B cell (primary cell): ENCODE measurements around the gene TET3. TPM values are rescaled to one million over a fixed set of nuclear protein-coding genes. Genes with fewer than 3 reads are reported as not detected.

ENCODE experiments used
- ATAC-seq: fragments of 200-7000 bp; cut with Tn5 transposase; one replicate; pipeline ENCODE4 v1.10.0; 2021; ENCODE audit warnings: low read depth, mild to moderate bottlenecking, moderate number of reproducible peaks, moderate library complexity
- CTCF ChIA-PET: fragments of 350-600 bp; sonication (Branson Sonifier 250); formaldehyde crosslinking; loops from one replicate; lab custom pipeline; 2021; ENCODE audit warnings: antibody characterized with exemption, inconsistent platforms; lab: Charles Lee
- POLR2A ChIA-PET: fragments of 350-600 bp; sonication (Branson Sonifier 250); formaldehyde crosslinking; loops from one replicate; lab custom pipeline; 2021; ENCODE audit warnings: antibody characterized with exemption; lab: Charles Lee
- DNase-seq: peaks from one replicate; pipeline ENCODE4 v3.0.0; 2013
- H2AFZ ChIP-seq: 2 replicates; pipeline ENCODE4 v1.6.1; 2012; ENCODE audit warnings: mild to moderate bottlenecking, low read depth, low read length; ENCODE audit not compliant: insufficient read depth, poor library complexity, severe bottlenecking
- H3K27ac ChIP-seq, 2 donors: 1 replicate in 1 of 2; 2 replicates in 1 of 2; pipeline ENCODE4 v1.5.1; 2012 to 2013; ENCODE audit warnings: low read length in 2 of 2, mild to moderate bottlenecking in 2 of 2, moderate library complexity in 1 of 2
- H3K27me3 ChIP-seq, 4 experiments: fragments of 200-600 bp in 1 of 4; sonication (generic) in 1 of 4; replicated peaks in 1 of 4; 1 replicate in 2 of 4; 2 replicates in 2 of 4; pipeline versions ENCODE4 v1.6.1 to v1.7.0; 2013 to 2016; ENCODE audit warnings: low read length in 3 of 4, mild to moderate bottlenecking in 2 of 4, mixed read lengths in 1 of 4, moderate library complexity in 1 of 4; ENCODE audit not compliant: insufficient read depth in 4 of 4, control insufficient read depth in 3 of 4; ENCODE audit errors: control extremely low read depth in 1 of 4
- H3K36me3 ChIP-seq, 2 experiments: replicated peaks in 1 of 2; 1 replicate in 1 of 2; 2 replicates in 1 of 2; pipeline versions ENCODE4 v1.6.1 to v1.7.1; 2013; ENCODE audit warnings: low read length in 1 of 2; ENCODE audit not compliant: insufficient read depth in 2 of 2, control insufficient read depth in 1 of 2; ENCODE audit errors: control extremely low read depth in 1 of 2, extremely low read depth in 1 of 2
- H3K4me1 ChIP-seq, 2 donors: fragments of 200-600 bp in 1 of 2; sonication (generic) in 1 of 2; 1 replicate in 1 of 2; 2 replicates in 1 of 2; pipeline versions ENCODE4 v1.5.1 to v1.6.1; 2013 to 2017; ENCODE audit warnings: low read length in 2 of 2; ENCODE audit not compliant: control insufficient read depth in 2 of 2, insufficient read depth in 2 of 2
- H3K4me2 ChIP-seq: replicated peaks from 2 replicates; pipeline ENCODE3; 2012; ENCODE audit warnings: mild to moderate bottlenecking, low read depth, low read length; ENCODE audit not compliant: poor library complexity, severe bottlenecking
- H3K4me3 ChIP-seq, 5 experiments: fragments of 200-600 bp in 1 of 5; sonication (generic) in 1 of 5; 1 replicate in 3 of 5; 2 replicates in 2 of 5; pipeline versions ENCODE4 v1.5.1 to v1.7.0; 2011 to 2016; ENCODE audit warnings: low read length in 4 of 5, mild to moderate bottlenecking in 4 of 5, low read depth in 2 of 5, control low read depth in 1 of 5, moderate library complexity in 1 of 5; ENCODE audit not compliant: insufficient read depth in 1 of 5; ENCODE audit errors: control extremely low read depth in 1 of 5, extremely low read depth in 1 of 5
- H3K79me2 ChIP-seq: fragments of 200-600 bp; sonication (generic); one replicate; pipeline ENCODE4 v1.6.0; 2016; ENCODE audit warnings: low read length; ENCODE audit not compliant: control insufficient read depth, insufficient read depth
- H3K9ac ChIP-seq: fragments of 200-600 bp; sonication (generic); 2 replicates; pipeline ENCODE4 v1.6.1; 2017; ENCODE audit warnings: mild to moderate bottlenecking, low read length, moderate library complexity
- H3K9me3 ChIP-seq, 3 donors: one replicate each; pipeline versions ENCODE4 v1.6.1 to v1.7.1; 2013; ENCODE audit warnings: low read length in 2 of 3; ENCODE audit not compliant: control insufficient read depth in 2 of 3, insufficient read depth in 1 of 3; ENCODE audit errors: control extremely low read depth in 1 of 3
- H4K20me1 ChIP-seq: 2 replicates; pipeline ENCODE4 v1.6.0; 2012; ENCODE audit warnings: mild to moderate bottlenecking, low read length; ENCODE audit not compliant: insufficient read depth, control insufficient read depth, poor library complexity, severe bottlenecking
- H3K27ac Mint-ChIP-seq: one replicate; pipeline ENCODE4 v1.8.0; 2021; ENCODE audit warnings: mixed read lengths
- H3K27me3 Mint-ChIP-seq: one replicate; pipeline ENCODE4 v1.8.0; 2021; ENCODE audit warnings: mixed read lengths
- H3K4me1 Mint-ChIP-seq: one replicate; pipeline ENCODE4 v1.8.0; 2021; ENCODE audit warnings: mixed read lengths
- H3K4me3 Mint-ChIP-seq: one replicate; pipeline ENCODE4 v1.8.0; 2021; ENCODE audit warnings: mixed read lengths
- H3K9me3 Mint-ChIP-seq: one replicate; pipeline ENCODE4 v1.8.0; 2022; ENCODE audit warnings: mixed read lengths; ENCODE audit not compliant: insufficient read depth
- CTCF ChIP-seq: fragments of 200-600 bp; IDR thresholded peaks from one replicate; pipeline ENCODE4 v1.8.0; 2022; ENCODE audit warnings: antibody characterized with exemption, mild to moderate bottlenecking
- EZH2 ChIP-seq: IDR thresholded peaks from 2 replicates; pipeline ENCODE4 v1.6.1; 2012; ENCODE audit warnings: borderline replicate concordance, low read depth, mild to moderate bottlenecking, moderate library complexity, low read length; ENCODE audit not compliant: insufficient read depth, poor library complexity, severe bottlenecking
- WGBS: methylation state at CpG from one replicate; pipeline ENCODE4 v1.1.5; 2013; ENCODE audit warnings: missing lambda C conversion rate; ENCODE audit not compliant: insufficient coverage; 5-methylcytosine and 5-hydroxymethylcytosine counted together
- intact Hi-C: fragments of 100-400 bp; cut with micrococcal nuclease; formaldehyde crosslinking; loops from one replicate; pipeline ENCODE4 v1.10.0; 2022
- polyA plus RNA-seq: library from polyadenylated mRNA; depleted of rRNA; stranded (reverse); fragments of >200 nt; gene quantifications from 2 replicates; pipeline ENCODE4 v1.2.3, GENCODE V29; 2012
- total RNA-seq, 2 donors: library from RNA; stranded (reverse); fragments of 120-200 nt in 1 of 2; gene quantifications; 1 replicate in 1 of 2; 2 replicates in 1 of 2; pipeline versions ENCODE4 v1.2.3 to v1.2.4, GENCODE V29; 2013 to 2022

TET3 gene
- total and polyA plus RNA-seq, 2 donors (not counting 1 experiment from before 2014, with no cell fraction given), result 4.7 to 43.9 TPM

- 20% methylated on average over 31 of the region's 35 CpGs for whole genome bisulfite sequencing
- Mint-ChIP-seq H3K9me3 (no peaks in the 10 kb centered on the region), H3K4me3 (peak overlapping the region; percentile 80), H3K4me1 (peaks cover 76% of the 10 kb centered on the region), H3K27me3 (peaks cover 7% of the 10 kb centered on the region), H3K27ac (peak overlapping the region; percentile 72)
- DNase-seq, result peak; percentile 51
- peak overlapping the region; percentile 72 for H2AFZ ChIP-seq
- intact Hi-C loops, result loop anchor here (1.0 to 5.0 kb wide), 4 partner anchors 13 to 165 kb away; no protein-coding TSS in a partner anchor
- peaks cover 0 to 9% (median 2%) of the 10 kb centered on the region in 4 experiments for H3K27me3 ChIP-seq
- POLR2A ChIA-PET, result no interaction called here
- peak overlapping the region in 1 of 2 donors; percentile 61 for H3K27ac ChIP-seq
- CTCF ChIA-PET, result no interaction called here
- peak overlapping the region; percentile 95 for H3K4me2 ChIP-seq
- peaks cover 62 to 74% of the 10 kb centered on the region in 2 donors for H3K4me1 ChIP-seq
- H3K79me2 ChIP-seq, result peaks cover 31% of the 10 kb centered on the region
- H3K36me3 ChIP-seq, result peaks cover 4 to 18% of the 10 kb centered on the region in 2 experiments
- H3K4me3 ChIP-seq, result peak overlapping the region; percentile 11 to 78 (median 60)
- H4K20me1 ChIP-seq, result peaks cover 31% of the 10 kb centered on the region
- H3K9ac ChIP-seq, result peak overlapping the region; percentile 69
- no peaks in the 10 kb centered on the region for H3K9me3 ChIP-seq
- no peak for ATAC-seq
- TF ChIP-seq CTCF, result no peak
- TF ChIP-seq EZH2, result no peak
These were observed 1.1 kb upstream of the TET3 start for GRCh38 chr2:73983322-73984202.
